Natural killer cell (primary cell): Measurements from ENCODE around the gene LYST. TPM values are rescaled to one million over a fixed set of nuclear protein-coding genes. Genes with fewer than 3 reads are reported as not detected.
A peak's percentile ranks its signal among the peaks of the same experiment; 100 is the strongest.
"Not testable (repeated sequence)": the region's sequence is repeated elsewhere in the genome, so short reads cannot be mapped to it uniquely, and the experiment has no call there.

Experiments used
- ATAC-seq, 3 donors: fragments of 150-1000 bp in 2 of 3; fragments of 200-7000 bp in 1 of 3; cut with Tn5 transposase; 1 replicate in 1 of 3; 2 replicates in 2 of 3; pipeline ENCODE4 v1.10.0; 2021; ENCODE audit warnings: mild to moderate bottlenecking in 2 of 3, moderate library complexity in 2 of 3
- DNase-seq, 2 donors: peaks; one replicate each; pipeline versions ENCODE4 v3.0.0 to v3.0.0-alpha.2; 2013 to 2021; ENCODE audit warnings: mixed read lengths in 1 of 2
- H3K27ac ChIP-seq: one replicate; pipeline ENCODE4 v1.5.1; 2013; ENCODE audit warnings: mild to moderate bottlenecking, low read length
- H3K27me3 ChIP-seq: one replicate; pipeline ENCODE4 v1.6.1; 2013; ENCODE audit warnings: low read length; ENCODE audit not compliant: control insufficient read depth, insufficient read depth
- H3K36me3 ChIP-seq: one replicate; pipeline ENCODE4 v1.6.1; 2013; ENCODE audit warnings: low read length; ENCODE audit not compliant: control insufficient read depth, insufficient read depth
- H3K4me1 ChIP-seq: one replicate; pipeline ENCODE4 v1.6.1; 2013; ENCODE audit warnings: low read length; ENCODE audit not compliant: control insufficient read depth, insufficient read depth
- H3K4me3 ChIP-seq: one replicate; pipeline ENCODE4 v1.5.1; 2013; ENCODE audit warnings: low read length
- H3K9me3 ChIP-seq: one replicate; pipeline ENCODE4 v1.6.1; 2013; ENCODE audit warnings: low read length; ENCODE audit not compliant: control insufficient read depth, insufficient read depth
- H3K27ac Mint-ChIP-seq, 2 donors: one replicate each; pipeline ENCODE4 v1.8.0; 2022; ENCODE audit warnings: mild to moderate bottlenecking in 2 of 2, mixed read lengths in 2 of 2, moderate library complexity in 1 of 2
- H3K27me3 Mint-ChIP-seq, 2 donors: one replicate each; pipeline ENCODE4 v1.8.0; 2022; ENCODE audit warnings: low read depth in 2 of 2, mixed read lengths in 2 of 2
- H3K36me3 Mint-ChIP-seq: one replicate; pipeline ENCODE4 v1.8.0; 2022; ENCODE audit warnings: mixed read lengths
- H3K4me1 Mint-ChIP-seq, 2 donors: one replicate each; pipeline ENCODE4 v1.8.0; 2022; ENCODE audit warnings: mixed read lengths in 2 of 2
- H3K4me3 Mint-ChIP-seq: one replicate; pipeline ENCODE4 v1.8.0; 2022; ENCODE audit warnings: mild to moderate bottlenecking, moderate library complexity, mixed read lengths
- H3K9me3 Mint-ChIP-seq, 2 donors: one replicate each; pipeline ENCODE4 v1.8.0; 2022; ENCODE audit warnings: mixed read lengths in 2 of 2
- WGBS: methylation state at CpG from one replicate; pipeline ENCODE4 v1.1.7; 2013; ENCODE audit warnings: missing lambda C conversion rate; ENCODE audit not compliant: insufficient coverage; 5-methylcytosine and 5-hydroxymethylcytosine counted together
- intact Hi-C: fragments of 100-400 bp; cut with micrococcal nuclease; formaldehyde crosslinking; loops from one replicate; pipeline ENCODE4 v1.14.2; 2022
- total RNA-seq, 4 donors: library from RNA; stranded (reverse); fragments of 120-200 nt in 1 of 4; gene quantifications; one replicate each; pipeline versions ENCODE4 v1.2.3 to v1.2.4, GENCODE V29; 2013 to 2022
- TF ChIP-seq, protein P1 (sequence below): fragments of 200-600 bp; IDR thresholded peaks from one replicate; pipeline ENCODE4 v1.8.0; 2022; ENCODE audit warnings: antibody characterized with exemption

The LYST gene
- total RNA-seq, 3 donors from 2014 or later (not counting 1 experiment from before 2014, with no cell fraction given) = 89.9 to 115 (median 93.6) TPM

DNA sequence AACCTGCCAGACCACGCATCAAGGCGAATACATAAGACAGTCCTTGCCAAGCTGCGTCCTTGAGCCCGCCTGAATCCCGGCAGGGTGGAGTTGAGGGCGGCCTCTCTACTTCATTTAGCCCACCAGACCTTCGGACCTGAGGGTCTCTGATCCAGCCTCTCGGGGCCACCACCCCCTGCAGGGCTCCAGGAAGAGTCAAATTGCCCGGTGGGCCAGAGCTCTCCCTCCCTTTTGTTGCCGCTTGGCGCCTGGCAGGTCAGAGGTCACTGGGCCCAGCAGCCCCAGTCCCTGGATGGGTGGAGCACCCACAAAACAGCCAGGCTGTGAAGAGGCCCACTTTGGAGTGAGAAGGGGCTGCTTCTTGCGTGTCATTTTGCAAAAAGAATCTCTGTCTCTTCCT, 226.1 kb downstream of the LYST start:
- intact Hi-C loops = no loop called here
- H3K27ac Mint-ChIP-seq = no peak overlapping the region
- 96% methylated on average over 11 of the region's 12 CpGs for WGBS

DNA sequence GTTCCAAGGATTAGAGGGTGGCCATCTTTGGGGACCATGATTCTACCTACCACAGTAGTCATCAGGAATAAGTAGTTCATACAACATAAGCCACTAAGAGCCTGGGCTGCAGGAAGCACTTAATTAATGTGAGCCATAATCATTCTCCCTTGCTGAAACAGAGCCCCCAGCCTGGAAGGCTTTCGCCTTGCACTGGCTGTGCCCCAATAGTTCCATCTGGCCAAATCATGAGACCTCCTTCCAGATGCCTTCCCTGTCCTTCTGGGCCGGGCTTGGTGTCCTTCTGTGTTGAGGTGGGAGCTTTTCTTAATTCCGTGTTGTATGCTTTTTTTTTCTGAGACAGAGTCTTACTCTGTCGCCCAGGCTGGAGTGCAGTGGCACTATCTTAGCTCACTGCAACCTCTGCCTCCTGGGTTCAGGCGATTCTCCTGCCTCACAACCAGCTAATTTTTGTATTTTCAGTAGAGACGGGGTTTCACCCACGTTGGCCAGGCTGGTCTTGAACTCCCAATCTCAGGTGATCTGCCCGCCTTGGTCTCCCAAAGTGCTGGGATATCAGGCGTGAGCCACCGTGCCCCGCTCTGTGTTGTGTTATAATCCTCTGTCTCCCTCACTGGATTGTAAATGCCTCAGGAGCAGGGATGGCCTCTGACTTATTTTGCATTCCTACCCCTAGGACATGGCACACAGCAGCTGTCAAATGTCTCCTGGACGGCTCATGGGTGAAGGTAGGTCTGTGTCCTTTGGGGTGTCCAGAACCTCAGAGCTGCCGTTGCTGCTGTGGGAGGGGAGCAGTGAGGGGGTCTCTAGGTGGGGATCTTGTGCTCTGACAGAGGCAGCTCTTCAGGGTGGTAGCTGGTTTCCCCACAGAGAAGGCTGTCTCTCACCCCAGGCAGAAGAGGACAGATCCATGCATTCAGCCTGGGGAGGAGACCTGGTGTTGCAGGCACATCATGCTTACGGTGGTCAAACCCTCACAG, 227.2 kb downstream of the LYST start:
- Mint-ChIP-seq H3K27ac (peak overlapping the region in 1 of 2 donors; percentile 61), H3K4me3 (peak overlapping the region; percentile 42)

More for the DNA sequence above, 226.1 kb downstream of the LYST start:
- no peaks in the 10 kb centered on the region for H3K27me3 ChIP-seq
- Mint-ChIP-seq H3K9me3 (no peaks in the 10 kb centered on the region), H3K4me3 (no peak overlapping the region), H3K27me3 (peaks cover 3 to 12% of the 10 kb centered on the region in 2 donors), H3K36me3 (no peaks in the 10 kb centered on the region), H3K4me1 (peaks cover 21 to 22% of the 10 kb centered on the region in 2 donors)
- no peak for DNase-seq
- H3K4me3 ChIP-seq = no peak overlapping the region
- peaks cover 30% of the 10 kb centered on the region for H3K4me1 ChIP-seq
- H3K9me3 ChIP-seq = no peaks in the 10 kb centered on the region
- TF ChIP-seq, protein P1, sequence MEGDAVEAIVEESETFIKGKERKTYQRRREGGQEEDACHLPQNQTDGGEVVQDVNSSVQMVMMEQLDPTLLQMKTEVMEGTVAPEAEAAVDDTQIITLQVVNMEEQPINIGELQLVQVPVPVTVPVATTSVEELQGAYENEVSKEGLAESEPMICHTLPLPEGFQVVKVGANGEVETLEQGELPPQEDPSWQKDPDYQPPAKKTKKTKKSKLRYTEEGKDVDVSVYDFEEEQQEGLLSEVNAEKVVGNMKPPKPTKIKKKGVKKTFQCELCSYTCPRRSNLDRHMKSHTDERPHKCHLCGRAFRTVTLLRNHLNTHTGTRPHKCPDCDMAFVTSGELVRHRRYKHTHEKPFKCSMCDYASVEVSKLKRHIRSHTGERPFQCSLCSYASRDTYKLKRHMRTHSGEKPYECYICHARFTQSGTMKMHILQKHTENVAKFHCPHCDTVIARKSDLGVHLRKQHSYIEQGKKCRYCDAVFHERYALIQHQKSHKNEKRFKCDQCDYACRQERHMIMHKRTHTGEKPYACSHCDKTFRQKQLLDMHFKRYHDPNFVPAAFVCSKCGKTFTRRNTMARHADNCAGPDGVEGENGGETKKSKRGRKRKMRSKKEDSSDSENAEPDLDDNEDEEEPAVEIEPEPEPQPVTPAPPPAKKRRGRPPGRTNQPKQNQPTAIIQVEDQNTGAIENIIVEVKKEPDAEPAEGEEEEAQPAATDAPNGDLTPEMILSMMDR = no peak
- H3K27ac ChIP-seq = no peak overlapping the region
- no peak for ATAC-seq
- H3K36me3 ChIP-seq = no peaks in the 10 kb centered on the region

DNA sequence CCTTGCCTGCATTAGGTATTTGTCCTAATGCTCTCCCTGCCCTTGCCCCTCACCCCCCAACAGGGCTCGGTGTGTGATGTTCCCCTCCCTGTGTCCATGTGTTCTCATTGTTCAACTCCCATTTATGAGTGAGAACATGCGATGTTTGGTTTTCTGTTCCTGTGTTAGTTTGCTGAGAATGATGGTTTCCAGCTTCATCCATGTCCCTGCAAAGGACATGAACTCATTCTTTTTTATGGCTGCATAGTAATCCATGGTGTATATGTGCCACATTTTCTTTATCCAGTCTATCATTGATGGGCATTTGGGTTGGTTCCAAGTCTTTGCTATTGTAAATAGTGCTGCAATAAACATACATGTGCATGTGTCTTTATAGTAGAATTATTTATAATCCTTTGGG, 228.1 kb downstream of the LYST start:
- peaks cover 30% of the 10 kb centered on the region for H3K4me1 ChIP-seq
- H3K27ac Mint-ChIP-seq, H3K4me3 ChIP-seq, H3K36me3 ChIP-seq, H3K9me3 ChIP-seq, H3K9me3 Mint-ChIP-seq, H3K36me3 Mint-ChIP-seq, H3K27me3 ChIP-seq, DNase-seq, ATAC-seq, H3K27ac ChIP-seq, H3K4me3 Mint-ChIP-seq, intact Hi-C loops: not testable (repeated sequence)
- WGBS = 86% methylated on average over 1 of the region's 2 CpGs
- Mint-ChIP-seq H3K27me3 (peaks cover 3 to 11% of the 10 kb centered on the region in 2 donors), H3K4me1 (peaks cover 21% of the 10 kb centered on the region in 2 donors)

More for the DNA sequence above, 227.2 kb downstream of the LYST start:
- no peak for DNase-seq
- Mint-ChIP-seq H3K36me3 (no peaks in the 10 kb centered on the region), H3K9me3 (no peaks in the 10 kb centered on the region), H3K27me3 (peaks cover 3 to 12% of the 10 kb centered on the region in 2 donors), H3K4me1 (peaks cover 21 to 22% of the 10 kb centered on the region in 2 donors)
- 85% methylated on average over 14 of the region's 14 CpGs for WGBS
- Histone ChIP-seq H3K9me3 (no peaks in the 10 kb centered on the region), H3K36me3 (no peaks in the 10 kb centered on the region), H3K27ac (no peak overlapping the region), H3K27me3 (no peaks in the 10 kb centered on the region), H3K4me3 (no peak overlapping the region), H3K4me1 (peaks cover 30% of the 10 kb centered on the region)
- ATAC-seq = no peak
- intact Hi-C loops = no loop called here
- TF ChIP-seq, protein P1 = no peak

DNA sequence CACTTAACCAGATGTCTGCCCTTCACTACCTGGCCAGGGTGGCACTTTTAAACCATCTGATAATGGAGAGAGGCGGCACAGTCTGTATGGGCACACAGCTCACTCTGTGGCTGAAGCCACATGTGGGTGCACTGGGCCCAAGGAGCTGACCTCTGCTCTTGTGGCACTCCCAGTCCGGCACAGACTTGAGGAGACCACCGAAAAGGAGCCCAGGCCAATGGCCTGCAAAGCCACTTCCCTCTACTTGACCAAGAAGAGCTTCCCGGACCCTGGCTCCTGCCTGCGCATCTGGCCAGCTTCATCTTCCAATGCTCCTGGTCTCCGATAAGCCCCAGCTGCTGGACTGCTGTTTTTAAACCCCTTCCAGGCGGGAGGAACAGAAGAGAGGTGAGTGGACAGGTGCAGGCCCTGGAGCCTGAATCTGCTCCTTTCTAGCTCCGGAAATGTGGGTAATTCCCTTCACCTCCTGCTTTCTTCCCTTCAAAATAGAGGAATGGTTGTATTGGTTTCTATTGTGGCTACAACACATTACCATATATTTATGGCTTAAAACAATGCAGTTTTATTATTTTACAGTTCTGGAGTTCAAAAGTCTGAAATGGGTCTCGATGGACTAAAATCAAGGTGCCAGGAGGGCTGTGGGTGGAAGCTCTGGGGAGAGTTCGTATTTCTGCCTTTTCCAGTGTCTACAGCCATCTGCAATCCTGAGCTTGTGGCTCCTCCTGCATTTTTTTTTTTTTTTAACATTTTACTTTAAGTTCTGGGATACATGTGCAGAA, 228.8 kb downstream of the LYST start:
- Histone ChIP-seq H3K27ac (no peak overlapping the region), H3K4me1 (peaks cover 26% of the 10 kb centered on the region), H3K27me3 (no peaks in the 10 kb centered on the region), H3K36me3 (no peaks in the 10 kb centered on the region), H3K4me3 (no peak overlapping the region), H3K9me3 (no peaks in the 10 kb centered on the region)
- Mint-ChIP-seq H3K36me3 (no peaks in the 10 kb centered on the region), H3K27me3 (peaks cover 3 to 9% of the 10 kb centered on the region in 2 donors), H3K27ac (no peak overlapping the region), H3K4me1 (peaks cover 14 to 16% of the 10 kb centered on the region in 2 donors), H3K4me3 (no peak overlapping the region), H3K9me3 (no peaks in the 10 kb centered on the region)
- TF ChIP-seq, protein P1 = no peak
- no peak for ATAC-seq
- intact Hi-C loops = no loop called here
- WGBS = 93% methylated on average over 9 of the region's 10 CpGs
- no peak for DNase-seq
